Epithelial cell of esophagus (primary cell): ENCODE data around the gene CCDC97.

Experiments used
- DNase-seq: peaks from one replicate; pipeline ENCODE4 v3.0.0; 2010; ENCODE audit warnings: low read depth
- H3K4me3 ChIP-seq: 2 replicates; pipeline ENCODE4 v1.5.1; 2011; ENCODE audit warnings: mild to moderate bottlenecking, low read length, control low read depth
- CTCF ChIP-seq: IDR thresholded peaks from 2 replicates; pipeline ENCODE4 v1.5.1; 2011; ENCODE audit warnings: low read depth, mild to moderate bottlenecking, low read length, control low read depth, inconsistent platforms; ENCODE audit not compliant: insufficient read depth; ENCODE audit errors: missing control alignments

CCDC97 gene

GRCh38 chr19:41311613-41312012, 1.6 kb downstream of the CCDC97 start:
- no peak overlapping the region for H3K4me3 ChIP-seq
- TF ChIP-seq CTCF, result no peak
- no peak for DNase-seq

- H3K4me3 ChIP-seq, result no peak overlapping the region
- DNase-seq, result no peak
- no peak for TF ChIP-seq CTCF
Measured at GRCh38 chr19:41316306-41316920, 6.4 kb downstream of the CCDC97 start.

DNA sequence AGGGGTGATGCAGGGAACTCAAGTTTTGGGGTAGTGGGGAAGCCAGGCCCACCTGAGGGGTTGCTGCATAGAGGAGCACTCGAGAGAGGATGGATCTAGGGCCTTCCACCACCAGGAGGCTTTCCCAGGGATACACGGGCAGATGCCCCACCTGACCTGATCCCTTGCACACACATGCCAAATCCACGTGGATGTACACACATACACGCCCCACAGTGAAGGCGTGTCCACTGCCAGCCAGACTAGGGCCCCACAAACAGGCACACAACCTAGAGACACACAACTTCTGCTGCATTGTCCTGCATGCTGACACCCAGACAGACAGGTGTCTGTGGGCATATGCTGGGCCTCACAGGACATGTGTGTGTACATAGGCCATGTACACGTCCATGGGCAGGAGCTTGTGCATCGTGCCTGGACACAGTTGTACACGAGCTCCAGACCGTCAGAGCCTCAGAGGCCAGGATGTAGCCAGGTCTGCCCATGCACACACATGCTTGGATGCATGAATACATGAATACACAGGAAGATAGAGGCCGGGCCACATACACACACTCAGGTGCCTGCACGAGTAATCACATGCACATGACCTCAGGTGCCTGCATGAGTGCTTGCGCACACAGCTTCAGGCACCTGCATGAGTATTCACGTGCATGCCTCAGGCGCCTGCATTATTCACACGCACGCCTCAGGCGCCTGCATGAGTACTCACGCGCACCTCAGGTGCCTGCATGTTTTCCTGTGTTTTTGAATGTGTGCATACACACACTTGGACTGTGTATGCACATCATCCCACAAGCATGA, 8.9 kb downstream of the CCDC97 start:
- peak; percentile 14 for DNase-seq
- no peak for TF ChIP-seq CTCF

DNA sequence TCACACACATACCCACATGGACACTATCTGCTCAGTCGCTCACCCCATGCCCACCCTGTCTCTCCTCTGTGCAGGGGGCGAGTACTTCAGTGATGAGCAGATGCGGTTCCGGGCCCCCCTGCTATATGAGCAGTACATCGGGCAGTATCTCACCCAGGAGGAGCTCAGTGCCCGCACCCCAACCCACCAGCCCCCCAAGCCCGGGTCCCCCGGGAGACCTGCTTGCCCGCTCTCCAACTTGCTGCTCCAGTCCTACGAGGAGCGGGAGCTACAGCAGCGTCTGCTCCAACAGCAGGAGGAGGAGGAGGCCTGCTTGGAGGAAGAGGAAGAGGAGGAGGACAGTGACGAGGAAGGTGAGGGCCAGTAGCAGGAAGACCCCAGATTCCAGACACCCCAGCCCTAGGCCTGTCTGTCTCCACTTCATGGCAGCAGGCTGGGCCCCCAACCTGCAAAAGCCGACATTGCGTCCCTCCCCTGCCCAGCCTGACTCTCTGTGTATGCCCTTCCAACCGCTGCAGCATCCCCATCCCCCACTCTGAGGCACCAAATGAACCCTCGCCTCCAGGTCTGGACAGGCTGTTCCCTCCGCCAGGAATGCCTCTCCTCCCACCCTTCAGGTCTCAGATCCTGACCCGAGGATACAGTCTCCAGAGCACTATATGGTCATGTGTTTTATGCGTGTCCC, 9.7 kb downstream of the CCDC97 start:
- DNase-seq, result no peak
- no peak for TF ChIP-seq CTCF
- no peak overlapping the region for H3K4me3 ChIP-seq

More for the DNA sequence above, 8.9 kb downstream of the CCDC97 start:
- H3K4me3 ChIP-seq, result no peak overlapping the region

- no peak overlapping the region for H3K4me3 ChIP-seq
- no peak for TF ChIP-seq CTCF
- no peak for DNase-seq
Measured at GRCh38 chr19:41320185-41320518, 10.2 kb downstream of the CCDC97 start.

DNA sequence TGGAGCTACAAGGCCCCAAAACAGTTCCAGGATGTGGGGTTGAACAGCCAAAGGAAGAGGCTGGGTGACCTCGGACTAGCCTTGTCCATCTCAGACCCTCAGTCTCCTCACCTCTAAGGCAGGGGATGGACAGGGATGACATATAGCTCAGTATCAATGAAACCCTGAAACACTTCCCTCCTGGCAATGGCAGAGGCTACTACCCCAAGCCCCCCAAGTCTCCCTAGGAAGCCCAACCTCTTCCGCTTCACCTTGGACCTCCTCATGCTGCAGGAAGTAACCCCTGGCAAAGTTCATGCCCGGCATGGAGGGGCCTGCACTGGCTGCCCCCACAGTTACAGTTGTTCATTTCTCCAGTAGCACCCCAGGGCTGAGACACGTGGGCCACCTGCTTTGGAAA, 10.6 kb downstream of the CCDC97 start:
- TF ChIP-seq CTCF, result no peak
- no peak overlapping the region for H3K4me3 ChIP-seq
- DNase-seq, result no peak
